ENCODE results near the gene C4BPA.

Gene C4BPA

DNA sequence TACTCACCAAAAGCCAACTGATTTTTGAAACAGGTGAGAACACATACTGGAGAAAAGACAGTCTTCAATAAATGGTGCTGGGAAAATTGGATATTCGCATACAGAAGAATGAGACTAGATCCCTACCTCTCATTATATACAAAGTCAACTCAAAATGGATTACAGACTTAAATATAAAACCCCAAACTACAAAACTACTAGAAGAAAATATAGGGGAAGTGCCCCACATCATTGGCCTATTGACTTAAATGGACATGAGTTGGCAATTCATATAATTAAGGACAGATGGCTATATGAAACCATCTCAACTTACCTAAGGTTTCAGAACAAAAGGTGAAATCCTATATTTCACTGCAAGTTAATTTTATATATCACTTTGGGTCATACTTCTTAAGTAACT is 60.1 kb downstream of the C4BPA start:
- no peaks in the 10 kb centered on the region for H3K36me3 ChIP-seq
- no peak overlapping the region for H3K27ac ChIP-seq
- H3K9me3 ChIP-seq, result no peaks in the 10 kb centered on the region
- TF ChIP-seq, protein P1, sequence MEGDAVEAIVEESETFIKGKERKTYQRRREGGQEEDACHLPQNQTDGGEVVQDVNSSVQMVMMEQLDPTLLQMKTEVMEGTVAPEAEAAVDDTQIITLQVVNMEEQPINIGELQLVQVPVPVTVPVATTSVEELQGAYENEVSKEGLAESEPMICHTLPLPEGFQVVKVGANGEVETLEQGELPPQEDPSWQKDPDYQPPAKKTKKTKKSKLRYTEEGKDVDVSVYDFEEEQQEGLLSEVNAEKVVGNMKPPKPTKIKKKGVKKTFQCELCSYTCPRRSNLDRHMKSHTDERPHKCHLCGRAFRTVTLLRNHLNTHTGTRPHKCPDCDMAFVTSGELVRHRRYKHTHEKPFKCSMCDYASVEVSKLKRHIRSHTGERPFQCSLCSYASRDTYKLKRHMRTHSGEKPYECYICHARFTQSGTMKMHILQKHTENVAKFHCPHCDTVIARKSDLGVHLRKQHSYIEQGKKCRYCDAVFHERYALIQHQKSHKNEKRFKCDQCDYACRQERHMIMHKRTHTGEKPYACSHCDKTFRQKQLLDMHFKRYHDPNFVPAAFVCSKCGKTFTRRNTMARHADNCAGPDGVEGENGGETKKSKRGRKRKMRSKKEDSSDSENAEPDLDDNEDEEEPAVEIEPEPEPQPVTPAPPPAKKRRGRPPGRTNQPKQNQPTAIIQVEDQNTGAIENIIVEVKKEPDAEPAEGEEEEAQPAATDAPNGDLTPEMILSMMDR (IDR thresholded peaks at IDR 0.05), result no peak
- no peaks in the 10 kb centered on the region for H3K27me3 ChIP-seq
- H3K4me3 ChIP-seq (ENCODE audit: low read depth in 1 of 2, low read length in 1 of 2), result no peak overlapping the region
- H3K4me1 ChIP-seq (ENCODE audit: control insufficient read depth in 1 of 2, insufficient read depth in 1 of 2, low read depth in 1 of 2, low read length in 1 of 2), result no peaks in the 10 kb centered on the region

DNA sequence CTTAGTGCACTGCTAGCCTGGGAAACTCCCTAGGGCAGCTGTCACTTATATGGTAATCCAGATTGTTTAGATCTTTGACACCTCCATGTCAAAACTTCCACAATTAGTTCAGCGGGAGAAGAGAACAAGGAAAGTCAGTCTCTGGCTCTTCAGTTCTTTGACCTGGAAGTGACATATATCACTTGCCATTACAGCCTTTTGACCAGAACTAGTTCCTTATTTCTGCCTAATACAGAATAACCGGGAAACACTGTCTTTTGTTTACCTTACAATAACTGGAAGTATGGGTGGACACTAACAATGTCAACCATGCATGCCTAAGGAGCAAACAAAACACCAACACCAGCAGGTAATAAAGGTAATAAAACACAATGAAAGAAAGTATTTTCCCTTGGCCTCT is 68.3 kb downstream of the C4BPA start:
- Histone ChIP-seq H3K4me3 (ENCODE audit: low read depth in 1 of 2, low read length in 1 of 2) (no peak overlapping the region), H3K9me3 (no peaks in the 10 kb centered on the region), H3K27me3 (no peaks in the 10 kb centered on the region), H3K4me1 (ENCODE audit: control insufficient read depth in 1 of 2, insufficient read depth in 1 of 2, low read depth in 1 of 2, low read length in 1 of 2) (peaks cover 7 to 10% of the 10 kb centered on the region in 2 experiments), H3K36me3 (no peaks in the 10 kb centered on the region), H3K27ac (no peak overlapping the region)
- TF ChIP-seq, protein P1 (IDR thresholded peaks at IDR 0.05), result no peak

- TF ChIP-seq, protein P1 (IDR thresholded peaks at IDR 0.05), result no peak
- Histone ChIP-seq H3K36me3 (no peaks in the 10 kb centered on the region), H3K27me3 (no peaks in the 10 kb centered on the region), H3K4me3 (ENCODE audit: low read depth in 1 of 2, low read length in 1 of 2) (no peak overlapping the region), H3K27ac (no peak overlapping the region), H3K9me3 (no peaks in the 10 kb centered on the region), H3K4me1 (ENCODE audit: control insufficient read depth in 1 of 2, insufficient read depth in 1 of 2, low read depth in 1 of 2, low read length in 1 of 2) (peaks cover 7 to 10% of the 10 kb centered on the region in 2 experiments)
These were observed 68.9 kb downstream of the C4BPA start for GRCh38 chr1:207172885-207173284.

GRCh38 chr1:207173396-207173795 is 69.4 kb downstream of the C4BPA start:
- TF ChIP-seq, protein P1 (IDR thresholded peaks at IDR 0.05), result no peak
- no peak overlapping the region for H3K4me3 ChIP-seq (ENCODE audit: low read depth in 1 of 2, low read length in 1 of 2)
- no peaks in the 10 kb centered on the region for H3K27me3 ChIP-seq
- no peaks in the 10 kb centered on the region for H3K36me3 ChIP-seq
- peaks cover 7 to 10% of the 10 kb centered on the region in 2 experiments for H3K4me1 ChIP-seq (ENCODE audit: control insufficient read depth in 1 of 2, insufficient read depth in 1 of 2, low read depth in 1 of 2, low read length in 1 of 2)
- no peaks in the 10 kb centered on the region for H3K9me3 ChIP-seq
- no peak overlapping the region for H3K27ac ChIP-seq

DNA sequence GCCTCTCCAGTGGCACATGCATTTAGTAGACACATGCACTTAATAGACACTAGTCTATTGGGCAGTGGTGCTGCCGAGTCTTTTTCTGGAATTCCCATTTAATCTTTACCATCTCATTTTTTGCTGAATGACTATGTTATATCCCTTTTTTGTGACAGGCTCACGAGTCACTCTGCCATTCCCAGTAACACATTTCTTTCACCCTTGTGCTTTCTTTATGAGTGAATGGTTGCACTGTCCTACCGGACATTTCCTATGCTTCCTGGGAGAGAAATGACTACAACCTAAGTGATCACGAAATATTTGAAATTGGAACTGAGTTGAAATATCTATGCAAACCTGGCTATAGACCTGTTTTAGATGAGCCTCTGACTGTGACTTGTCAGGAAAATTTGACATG is 70.9 kb downstream of the C4BPA start:
- Histone ChIP-seq H3K27ac (no peak overlapping the region), H3K27me3 (no peaks in the 10 kb centered on the region), H3K4me3 (ENCODE audit: low read depth in 1 of 2, low read length in 1 of 2) (no peak overlapping the region), H3K36me3 (no peaks in the 10 kb centered on the region), H3K4me1 (ENCODE audit: control insufficient read depth in 1 of 2, insufficient read depth in 1 of 2, low read depth in 1 of 2, low read length in 1 of 2) (peaks cover 7 to 10% of the 10 kb centered on the region in 2 experiments), H3K9me3 (no peaks in the 10 kb centered on the region)
- TF ChIP-seq, protein P1 (IDR thresholded peaks at IDR 0.05), result no peak

DNA sequence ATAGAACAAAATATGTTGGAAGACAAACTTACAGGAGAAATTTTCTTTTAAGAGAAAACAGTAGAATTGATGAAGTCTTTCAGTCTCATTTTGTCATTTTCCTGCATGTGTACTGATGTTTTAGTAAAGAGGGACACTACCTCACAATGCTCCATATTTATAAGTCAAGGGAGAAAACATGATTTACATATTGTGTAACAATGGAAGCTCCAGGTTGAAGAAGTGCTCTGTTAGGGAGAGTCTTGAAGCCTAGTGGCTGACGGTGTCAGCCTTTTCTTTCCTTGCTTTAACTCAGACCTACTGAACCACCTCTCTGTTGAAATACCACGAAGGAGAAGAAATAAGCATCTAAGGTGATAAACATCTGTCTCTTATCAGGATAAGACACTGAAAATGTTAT is 75.0 kb downstream of the C4BPA start:
- Histone ChIP-seq H3K27ac (no peak overlapping the region), H3K4me1 (ENCODE audit: control insufficient read depth in 1 of 2, insufficient read depth in 1 of 2, low read depth in 1 of 2, low read length in 1 of 2) (no peaks in the 10 kb centered on the region), H3K9me3 (no peaks in the 10 kb centered on the region), H3K27me3 (no peaks in the 10 kb centered on the region), H3K4me3 (ENCODE audit: low read depth in 1 of 2, low read length in 1 of 2) (no peak overlapping the region), H3K36me3 (no peaks in the 10 kb centered on the region)
- TF ChIP-seq, protein P1 (IDR thresholded peaks at IDR 0.05), result no peak

Measured in neutrophil (primary cell).